Smooth muscle cell (in vitro differentiated cells): ENCODE data around the gene EHD1. TPM values are rescaled to one million over a fixed set of nuclear protein-coding genes. Genes with fewer than 3 reads are reported as not detected.

Experiments used
- DNase-seq: peaks from one replicate; lab custom pipeline; 2025; ENCODE audit not compliant: unreplicated experiment; lab: John Stamatoyannopoulos, UW
- H2AFZ ChIP-seq: fragments of 200-600 bp; sonication (generic); 2 replicates; pipeline ENCODE4 v1.6.0; 2016; ENCODE audit warnings: antibody characterized with exemption, low read depth, mild to moderate bottlenecking
- H3F3A ChIP-seq: fragments of 200-600 bp; sonication (generic); 2 replicates; pipeline ENCODE4 v1.6.0; 2017; ENCODE audit warnings: antibody characterized with exemption, low read depth
- H3K27ac ChIP-seq: fragments of 200-600 bp; sonication (generic); 2 replicates; pipeline ENCODE4 v1.5.1; 2016; ENCODE audit warnings: low read depth, mild to moderate bottlenecking
- H3K27me3 ChIP-seq: fragments of 200-600 bp; sonication (generic); 2 replicates; pipeline ENCODE4 v1.6.1; 2016; ENCODE audit warnings: low read depth, mild to moderate bottlenecking
- H3K36me3 ChIP-seq: fragments of 200-600 bp; sonication (generic); 2 replicates; pipeline ENCODE4 v1.5.1; 2016; ENCODE audit warnings: low read depth
- H3K4me1 ChIP-seq: fragments of 200-600 bp; sonication (generic); 2 replicates; pipeline ENCODE4 v1.5.1; 2016; ENCODE audit warnings: low read depth
- H3K4me2 ChIP-seq: fragments of 200-600 bp; sonication (generic); 2 replicates; pipeline ENCODE4 v1.6.0; 2016; ENCODE audit warnings: mild to moderate bottlenecking
- H3K4me3 ChIP-seq: fragments of 200-600 bp; sonication (generic); 2 replicates; pipeline ENCODE4 v1.5.1; 2016; ENCODE audit warnings: mild to moderate bottlenecking
- H3K79me2 ChIP-seq: fragments of 200-600 bp; sonication (generic); 2 replicates; pipeline ENCODE4 v1.6.0; 2016; ENCODE audit warnings: low read depth, mild to moderate bottlenecking
- H3K9ac ChIP-seq: fragments of 200-600 bp; sonication (generic); 2 replicates; pipeline ENCODE4 v1.6.0; 2016; ENCODE audit warnings: low read depth
- H3K9me3 ChIP-seq: fragments of 200-600 bp; sonication (generic); replicated peaks from 2 replicates; pipeline ENCODE4 v1.5.1; 2016; ENCODE audit warnings: low read depth
- H4K20me1 ChIP-seq: fragments of 200-600 bp; sonication (generic); 2 replicates; pipeline ENCODE4 v1.6.0; 2016; ENCODE audit warnings: low read depth
- CTCF ChIP-seq: fragments of 200-600 bp; sonication (generic); IDR thresholded peaks from 2 replicates; pipeline ENCODE4 v1.5.1; 2017; ENCODE audit warnings: borderline replicate concordance, mild to moderate bottlenecking, antibody characterized with exemption; ENCODE audit not compliant: insufficient read depth, poor library complexity, severe bottlenecking
- WGBS: methylation state at CpG from one replicate; pipeline ENCODE4 v1.1.7; 2016; ENCODE audit warnings: low lambda C conversion rate; 5-methylcytosine and 5-hydroxymethylcytosine counted together
- polyA plus RNA-seq: library from polyadenylated mRNA; unstranded; fragments of >200 nt; fragmentation: Nextera tagmentation; extraction: Ambion mirVana; gene quantifications from 2 replicates; pipeline ENCODE4 v1.2.1, GENCODE V29; 2016
- total RNA-seq: library from RNA; depleted of rRNA; stranded (reverse); fragments of >200 nt; gene quantifications from 2 replicates; pipeline ENCODE4 v1.2.3, GENCODE V29; 2014

EHD1 gene
- total and polyA plus RNA-seq, 2 experiments from 2014 or later = 42.8 to 59.8 TPM

DNA sequence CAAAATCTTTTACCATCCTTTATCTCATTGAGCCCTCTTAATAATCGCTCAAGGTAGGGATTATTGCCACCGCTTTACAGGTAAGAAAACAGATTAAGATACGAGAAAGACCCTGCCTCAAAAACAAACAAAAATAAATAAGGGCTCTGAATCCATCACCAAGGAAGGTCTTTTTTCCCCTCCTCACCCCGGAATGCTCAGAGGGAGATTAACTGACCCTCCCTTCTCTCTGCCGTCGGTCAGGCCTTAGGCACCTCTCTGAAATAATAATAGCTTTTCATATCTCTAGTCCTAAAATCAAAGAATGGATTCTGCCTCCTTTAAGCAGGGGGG lies 39.2 kb upstream of the EHD1 start:
- Histone ChIP-seq H4K20me1 (no peaks in the 10 kb centered on the region), H3K9ac (peak overlapping the region; percentile 63), H3K36me3 (no peaks in the 10 kb centered on the region), H3F3A (peaks cover 6% of the 10 kb centered on the region), H3K4me2 (peak overlapping the region; percentile 92), H3K4me1 (peaks cover 17% of the 10 kb centered on the region), H3K79me2 (peaks cover 18% of the 10 kb centered on the region), H3K27me3 (no peaks in the 10 kb centered on the region), H2AFZ (peak overlapping the region; percentile 95), H3K9me3 (no peaks in the 10 kb centered on the region), H3K27ac (peak overlapping the region; percentile 71), H3K4me3 (peak overlapping the region; percentile 83)
- no peak for DNase-seq
- TF ChIP-seq CTCF = no peak
- 6% methylated on average over 6 of the region's 6 CpGs for WGBS

GRCh38 chr11:64916775-64917662 lies 38.6 kb upstream of the EHD1 start, which contains the start of gene ATG2A:
Gene ATG2A (minus strand): TSS chr11:64917209. CDS start chr11:64917135, 74 bp downstream.
- Histone ChIP-seq H3K36me3 (no peaks in the 10 kb centered on the region), H3K9me3 (no peaks in the 10 kb centered on the region), H3F3A (peaks cover 6% of the 10 kb centered on the region), H2AFZ (peak within 1 kb of the TSS; percentile 95), H3K4me2 (peak within 1 kb of the TSS; percentile 95), H3K4me3 (peak within 1 kb of the TSS; percentile 83), H3K9ac (peak within 1 kb of the TSS; percentile 89), H3K27me3 (no peaks in the 10 kb centered on the region), H4K20me1 (no peaks in the 10 kb centered on the region), H3K4me1 (peaks cover 17% of the 10 kb centered on the region), H3K27ac (peak within 1 kb of the TSS; percentile 71), H3K79me2 (peaks cover 18% of the 10 kb centered on the region)
- peak; percentile 93 for DNase-seq
- no peak for TF ChIP-seq CTCF
- under 1% methylated on average over 57 of the region's 57 CpGs for WGBS

GRCh38 chr11:64916040-64916774 lies 37.8 kb upstream of the EHD1 start:
- peak overlapping the region; percentile 50 for H3K27ac ChIP-seq
- peaks cover 6% of the 10 kb centered on the region for H3F3A ChIP-seq
- WGBS = 14% methylated on average over 22 of the region's 23 CpGs

More at GRCh38 chr11:64916040-64916774, 37.8 kb upstream of the EHD1 start:
- DNase-seq = no peak
- H3K4me1 ChIP-seq = peaks cover 17% of the 10 kb centered on the region
- no peaks in the 10 kb centered on the region for H3K9me3 ChIP-seq
- H2AFZ ChIP-seq = peak overlapping the region; percentile 23
- no peak for TF ChIP-seq CTCF
- H3K36me3 ChIP-seq = no peaks in the 10 kb centered on the region
- H3K27me3 ChIP-seq = no peaks in the 10 kb centered on the region
- peak overlapping the region; percentile 83 for H3K4me3 ChIP-seq
- peaks cover 18% of the 10 kb centered on the region for H3K79me2 ChIP-seq
- peak overlapping the region; percentile 89 for H3K9ac ChIP-seq
- H3K4me2 ChIP-seq = peak overlapping the region; percentile 95
- H4K20me1 ChIP-seq = no peaks in the 10 kb centered on the region
